HepG2 (cell line): Measurements from ENCODE around the gene RARA. TPM values are rescaled to one million over a fixed set of nuclear protein-coding genes. Genes with fewer than 3 reads are reported as not detected.
A peak's percentile ranks its signal among the peaks of the same experiment; 100 is the strongest.

Experiments used
- ARNT ChIP-seq: fragments of 450-650 bp; IDR thresholded peaks from 2 replicates; pipeline ENCODE4 v1.6.1; 2017
- CHCHD3 ChIP-seq: sonication (generic); formaldehyde crosslinking; IDR thresholded peaks from 2 replicates; pipeline ENCODE4 v1.8.0; 2022; ENCODE audit warnings: mild to moderate bottlenecking, missing genetic modification reagents, moderate library complexity
- DMAP1 ChIP-seq: IDR thresholded peaks from 2 replicates; pipeline ENCODE4 v1.6.1; 2016
- GATAD2A ChIP-seq: IDR thresholded peaks from 2 replicates; pipeline ENCODE4 v1.6.1; 2016
- GFI1 ChIP-seq: sonication (generic); formaldehyde crosslinking; IDR thresholded peaks from 2 replicates; pipeline ENCODE4 v1.5.0; 2020; ENCODE audit warnings: missing genetic modification reagents, mild to moderate bottlenecking, borderline replicate concordance
- HNRNPL ChIP-seq: fragments of 200-400 bp; formaldehyde crosslinking; IDR thresholded peaks from 2 replicates; pipeline ENCODE4 v1.6.1; 2017; ENCODE audit warnings: mild to moderate bottlenecking, low read depth, low read length
- MED8 ChIP-seq: sonication (generic); formaldehyde crosslinking; IDR thresholded peaks from 2 replicates; pipeline ENCODE4 v1.8.1; 2023; ENCODE audit warnings: mild to moderate bottlenecking, missing genetic modification reagents; ENCODE audit not compliant: insufficient replicate concordance
- MYNN ChIP-seq: sonication (generic); formaldehyde crosslinking; IDR thresholded peaks from 2 replicates; pipeline ENCODE4 v1.4.0; 2020; ENCODE audit warnings: mild to moderate bottlenecking, low read depth, missing genetic modification reagents
- MZF1 ChIP-seq: sonication (generic); formaldehyde crosslinking; IDR thresholded peaks from 2 replicates; pipeline ENCODE4 v1.8.1; 2023; ENCODE audit warnings: mild to moderate bottlenecking, missing genetic modification reagents, borderline replicate concordance
- PCBP1 ChIP-seq: fragments of 200-400 bp; formaldehyde crosslinking; IDR thresholded peaks from 2 replicates; pipeline ENCODE4 v1.6.1; 2017; ENCODE audit warnings: mild to moderate bottlenecking, low read depth, low read length, borderline replicate concordance
- POLR2G ChIP-seq: fragments of 200-400 bp; formaldehyde crosslinking; IDR thresholded peaks from 2 replicates; pipeline ENCODE4 v1.6.1; 2018; ENCODE audit warnings: mild to moderate bottlenecking, low read depth, low read length, moderate library complexity
- SMAD3 ChIP-seq: sonication (generic); formaldehyde crosslinking; IDR thresholded peaks from 2 replicates; pipeline ENCODE4 v1.4.0; 2020; ENCODE audit warnings: missing genetic modification reagents
- SMAD9 ChIP-seq: sonication (generic); formaldehyde crosslinking; IDR thresholded peaks from 2 replicates; pipeline ENCODE4 v1.5.1; 2020; ENCODE audit warnings: mild to moderate bottlenecking, missing genetic modification reagents
- SUZ12 ChIP-seq: fragments of 150-350 bp; IDR thresholded peaks from 2 replicates; pipeline ENCODE4 v1.6.1; 2014; ENCODE audit warnings: low read depth, low read length
- THAP11 ChIP-seq: IDR thresholded peaks from 2 replicates; pipeline ENCODE4 v1.6.1; 2016; ENCODE audit warnings: missing biosample characterization, missing genetic modification reagents
- ZNF205 ChIP-seq: IDR thresholded peaks from 2 replicates; pipeline ENCODE4 v1.6.1; 2018; ENCODE audit warnings: missing biosample characterization, missing genetic modification reagents
- polyA plus RNA-seq, 8 experiments: library from polyadenylated mRNA; depleted of rRNA in 3 of 8; stranded (reverse) in 7 of 8; unstranded in 1 of 8; fragments of >200 nt; fragmentation: Illumina TruSeq in 4 of 8; extraction: Trizol in 4 of 8; gene quantifications; 2 replicates each; pipeline versions ENCODE4 v1.2.1 to v1.2.3, GENCODE V29; 2011 to 2016; ENCODE audit warnings: low read depth in 4 of 8, missing spikeins in 1 of 8, mixed read lengths in 1 of 8; ENCODE audit not compliant: insufficient read depth in 1 of 8
- total RNA-seq, 5 experiments: library from RNA; depleted of rRNA; stranded (reverse); fragments of >200 nt; fragmentation: Illumina TruSeq; extraction: Trizol; gene quantifications; 2 replicates each; pipeline ENCODE4 v1.2.3, GENCODE V29; 2016; ENCODE audit warnings: low read depth in 1 of 5
- TF ChIP-seq, protein P1 (sequence below): sonication (generic); formaldehyde crosslinking; conservative IDR thresholded peaks from 2 replicates; pipeline ENCODE4 v1.8.1; 2023; ENCODE audit warnings: missing genetic modification reagents
- TF ChIP-seq, protein P2 (sequence below): sonication (generic); formaldehyde crosslinking; IDR thresholded peaks from 2 replicates; pipeline ENCODE4 v1.4.0; 2020; ENCODE audit warnings: mild to moderate bottlenecking, missing genetic modification reagents, borderline replicate concordance
- TF ChIP-seq, protein P3 (sequence below), 2 experiments: fragments of 450-650 bp in 1 of 2; sonication (generic) in 1 of 2; formaldehyde crosslinking in 1 of 2; IDR thresholded peaks; 2 replicates each; pipeline versions ENCODE4 v1.6.1 to v1.8.0; 2016 to 2022; ENCODE audit warnings: antibody characterized with exemption in 1 of 2, mild to moderate bottlenecking in 1 of 2, missing genetic modification reagents in 1 of 2

The RARA gene
- total and polyA plus RNA-seq, 2 of the 13 experiments (the other 11 are each of a cell fraction or from before 2014, with no cell fraction given), result 6.4 to 8.6 TPM

DNA sequence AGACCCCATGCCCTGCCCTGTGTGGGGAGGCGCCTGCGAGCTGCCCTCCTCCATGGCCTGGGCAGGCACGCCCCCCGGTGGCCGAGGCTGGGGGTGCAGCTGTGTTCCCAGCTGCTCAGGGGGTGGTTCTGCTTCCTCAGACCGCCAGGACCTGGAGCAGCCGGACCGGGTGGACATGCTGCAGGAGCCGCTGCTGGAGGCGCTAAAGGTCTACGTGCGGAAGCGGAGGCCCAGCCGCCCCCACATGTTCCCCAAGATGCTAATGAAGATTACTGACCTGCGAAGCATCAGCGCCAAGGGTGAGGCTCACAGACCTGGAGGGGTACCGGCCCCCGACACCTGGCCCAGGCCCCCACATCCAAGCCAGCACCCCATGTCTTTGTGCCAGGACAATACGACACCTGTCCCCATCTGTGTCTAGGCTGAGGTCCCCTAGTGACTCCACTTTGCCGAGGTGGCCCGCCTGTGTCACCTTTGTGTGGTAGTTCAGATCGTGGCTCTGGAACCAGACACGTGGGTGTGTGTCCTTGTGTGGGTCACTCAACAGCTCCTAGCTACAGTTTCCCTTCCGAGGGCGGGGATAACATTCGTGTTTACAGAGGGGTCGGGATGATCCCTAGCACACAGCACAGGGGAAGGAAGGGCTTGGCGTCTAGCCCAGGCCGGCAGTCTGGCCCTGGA lies 46.3 kb downstream of the RARA start (continued):
- TF ChIP-seq, protein P1, sequence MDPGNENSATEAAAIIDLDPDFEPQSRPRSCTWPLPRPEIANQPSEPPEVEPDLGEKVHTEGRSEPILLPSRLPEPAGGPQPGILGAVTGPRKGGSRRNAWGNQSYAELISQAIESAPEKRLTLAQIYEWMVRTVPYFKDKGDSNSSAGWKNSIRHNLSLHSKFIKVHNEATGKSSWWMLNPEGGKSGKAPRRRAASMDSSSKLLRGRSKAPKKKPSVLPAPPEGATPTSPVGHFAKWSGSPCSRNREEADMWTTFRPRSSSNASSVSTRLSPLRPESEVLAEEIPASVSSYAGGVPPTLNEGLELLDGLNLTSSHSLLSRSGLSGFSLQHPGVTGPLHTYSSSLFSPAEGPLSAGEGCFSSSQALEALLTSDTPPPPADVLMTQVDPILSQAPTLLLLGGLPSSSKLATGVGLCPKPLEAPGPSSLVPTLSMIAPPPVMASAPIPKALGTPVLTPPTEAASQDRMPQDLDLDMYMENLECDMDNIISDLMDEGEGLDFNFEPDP (CRISPR knock-in tag), result no peak
- TF ChIP-seq DMAP1 (CRISPR knock-in tag), result no peak
- TF ChIP-seq, protein P2, sequence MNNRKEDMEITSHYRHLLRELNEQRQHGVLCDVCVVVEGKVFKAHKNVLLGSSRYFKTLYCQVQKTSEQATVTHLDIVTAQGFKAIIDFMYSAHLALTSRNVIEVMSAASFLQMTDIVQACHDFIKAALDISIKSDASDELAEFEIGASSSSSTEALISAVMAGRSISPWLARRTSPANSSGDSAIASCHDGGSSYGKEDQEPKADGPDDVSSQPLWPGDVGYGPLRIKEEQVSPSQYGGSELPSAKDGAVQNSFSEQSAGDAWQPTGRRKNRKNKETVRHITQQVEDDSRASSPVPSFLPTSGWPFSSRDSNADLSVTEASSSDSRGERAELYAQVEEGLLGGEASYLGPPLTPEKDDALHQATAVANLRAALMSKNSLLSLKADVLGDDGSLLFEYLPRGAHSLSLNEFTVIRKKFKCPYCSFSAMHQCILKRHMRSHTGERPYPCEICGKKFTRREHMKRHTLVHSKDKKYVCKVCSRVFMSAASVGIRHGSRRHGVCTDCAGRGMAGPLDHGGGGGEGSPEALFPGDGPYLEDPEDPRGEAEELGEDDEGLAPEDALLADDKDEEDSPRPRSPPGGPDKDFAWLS (CRISPR knock-in tag), result no peak
- TF ChIP-seq MED8 (CRISPR knock-in tag), result no peak
- no peak for TF ChIP-seq MZF1
- TF ChIP-seq HNRNPL, result 0 out of 2 replicates have a peak, but pooled peaks have one; percentile 66
- no peak for TF ChIP-seq SMAD9 (CRISPR knock-in tag)
- TF ChIP-seq GATAD2A (CRISPR knock-in tag), result peak; percentile 44; the same call in 1 of the 2 replicates
- TF ChIP-seq, protein P3, sequence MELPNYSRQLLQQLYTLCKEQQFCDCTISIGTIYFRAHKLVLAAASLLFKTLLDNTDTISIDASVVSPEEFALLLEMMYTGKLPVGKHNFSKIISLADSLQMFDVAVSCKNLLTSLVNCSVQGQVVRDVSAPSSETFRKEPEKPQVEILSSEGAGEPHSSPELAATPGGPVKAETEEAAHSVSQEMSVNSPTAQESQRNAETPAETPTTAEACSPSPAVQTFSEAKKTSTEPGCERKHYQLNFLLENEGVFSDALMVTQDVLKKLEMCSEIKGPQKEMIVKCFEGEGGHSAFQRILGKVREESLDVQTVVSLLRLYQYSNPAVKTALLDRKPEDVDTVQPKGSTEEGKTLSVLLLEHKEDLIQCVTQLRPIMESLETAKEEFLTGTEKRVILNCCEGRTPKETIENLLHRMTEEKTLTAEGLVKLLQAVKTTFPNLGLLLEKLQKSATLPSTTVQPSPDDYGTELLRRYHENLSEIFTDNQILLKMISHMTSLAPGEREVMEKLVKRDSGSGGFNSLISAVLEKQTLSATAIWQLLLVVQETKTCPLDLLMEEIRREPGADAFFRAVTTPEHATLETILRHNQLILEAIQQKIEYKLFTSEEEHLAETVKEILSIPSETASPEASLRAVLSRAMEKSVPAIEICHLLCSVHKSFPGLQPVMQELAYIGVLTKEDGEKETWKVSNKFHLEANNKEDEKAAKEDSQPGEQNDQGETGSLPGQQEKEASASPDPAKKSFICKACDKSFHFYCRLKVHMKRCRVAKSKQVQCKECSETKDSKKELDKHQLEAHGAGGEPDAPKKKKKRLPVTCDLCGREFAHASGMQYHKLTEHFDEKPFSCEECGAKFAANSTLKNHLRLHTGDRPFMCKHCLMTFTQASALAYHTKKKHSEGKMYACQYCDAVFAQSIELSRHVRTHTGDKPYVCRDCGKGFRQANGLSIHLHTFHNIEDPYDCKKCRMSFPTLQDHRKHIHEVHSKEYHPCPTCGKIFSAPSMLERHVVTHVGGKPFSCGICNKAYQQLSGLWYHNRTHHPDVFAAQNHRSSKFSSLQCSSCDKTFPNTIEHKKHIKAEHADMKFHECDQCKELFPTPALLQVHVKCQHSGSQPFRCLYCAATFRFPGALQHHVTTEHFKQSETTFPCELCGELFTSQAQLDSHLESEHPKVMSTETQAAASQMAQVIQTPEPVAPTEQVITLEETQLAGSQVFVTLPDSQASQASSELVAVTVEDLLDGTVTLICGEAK (IDR thresholded peaks at IDR 0.05), result no peak
- TF ChIP-seq, protein P3 (CRISPR knock-in tag; IDR thresholded peaks at IDR 0.05), result no peak
- no peak for TF ChIP-seq MYNN (CRISPR knock-in tag)
- no peak for TF ChIP-seq ARNT
- TF ChIP-seq SUZ12, result no peak
- TF ChIP-seq PCBP1, result no peak
- 0 out of 2 replicates have a peak, but pooled peaks have one; percentile 34 for TF ChIP-seq SMAD3 (CRISPR knock-in tag)
- TF ChIP-seq POLR2G, result no peak
- TF ChIP-seq CHCHD3 (CRISPR knock-in tag), result no peak
- peak; percentile 61 for TF ChIP-seq THAP11 (CRISPR knock-in tag)
- TF ChIP-seq ZNF205 (CRISPR knock-in tag), result 0 out of 2 replicates have a peak, but pooled peaks have one; percentile 60
- peak; percentile 58; the same call in 1 of the 2 replicates for TF ChIP-seq GFI1
